Osteocyte (in vitro differentiated cells): ENCODE results near the gene MED13L. TPM values are rescaled to one million over a fixed set of nuclear protein-coding genes. Genes with fewer than 3 reads are reported as not detected.

Source experiments
- DNase-seq: peaks from one replicate; pipeline ENCODE4 v3.0.0; 2021; ENCODE audit warnings: mixed read lengths; ENCODE audit not compliant: unreplicated experiment; ENCODE audit errors: extremely low spot score
- H3K27ac Mint-ChIP-seq: one replicate; pipeline ENCODE4 v1.8.0; 2021; ENCODE audit warnings: mild to moderate bottlenecking, mixed read lengths; ENCODE audit not compliant: unreplicated experiment
- H3K27me3 Mint-ChIP-seq: one replicate; pipeline ENCODE4 v1.8.0; 2021; ENCODE audit warnings: mixed read lengths; ENCODE audit not compliant: unreplicated experiment
- H3K36me3 Mint-ChIP-seq: one replicate; pipeline ENCODE4 v1.8.0; 2021; ENCODE audit warnings: mixed read lengths; ENCODE audit not compliant: unreplicated experiment
- H3K4me1 Mint-ChIP-seq: one replicate; pipeline ENCODE4 v1.8.0; 2021; ENCODE audit warnings: mixed read lengths; ENCODE audit not compliant: unreplicated experiment
- H3K4me3 Mint-ChIP-seq: one replicate; pipeline ENCODE4 v1.8.0; 2021; ENCODE audit warnings: mild to moderate bottlenecking, moderate library complexity, mixed read lengths; ENCODE audit not compliant: unreplicated experiment
- H3K9me3 Mint-ChIP-seq: one replicate; pipeline ENCODE4 v1.8.0; 2021; ENCODE audit warnings: mixed read lengths; ENCODE audit not compliant: unreplicated experiment
- total RNA-seq: library from RNA; stranded (reverse); gene quantifications from 2 replicates; pipeline ENCODE4 v1.2.1, GENCODE V29; 2021
- TF ChIP-seq, protein P1 (sequence below): fragments of 200-600 bp; sonication (generic); IDR thresholded peaks from 2 replicates; pipeline ENCODE4 v1.5.0; 2021; ENCODE audit warnings: antibody characterized with exemption, mild to moderate bottlenecking, moderate library complexity

The MED13L gene
- total RNA-seq, 1 donor from 2014 or later, result 229 TPM

DNA sequence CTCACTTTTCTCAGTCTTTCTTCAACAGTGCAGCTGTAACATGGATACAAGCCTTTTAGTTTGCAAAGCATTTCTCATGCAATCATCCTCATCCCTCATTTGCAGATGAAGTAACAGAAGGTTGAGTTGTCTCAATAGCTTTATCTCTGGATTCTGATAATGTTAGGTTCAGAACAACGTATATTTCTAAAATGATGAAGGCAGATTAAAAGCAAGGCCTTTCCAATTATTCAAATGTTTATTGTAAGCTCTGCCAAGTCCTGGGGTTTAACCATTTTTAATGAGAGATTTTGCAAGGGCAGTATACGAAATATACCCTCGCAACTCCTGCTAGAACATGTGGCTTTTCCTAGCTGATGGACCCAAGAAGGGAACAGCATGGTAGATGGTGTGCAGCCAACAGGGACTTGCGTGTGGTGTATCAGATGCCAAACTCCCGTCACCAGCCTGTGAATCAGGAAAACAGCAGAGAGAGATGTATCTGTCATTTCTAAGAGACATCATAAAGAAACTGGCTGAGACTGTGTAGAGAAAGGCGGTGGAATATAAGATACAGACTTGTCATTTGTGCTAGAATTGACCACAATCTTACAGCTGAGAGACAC is 319.7 kb downstream of the MED13L start:
- no peaks in the 10 kb centered on the region for H3K27me3 Mint-ChIP-seq
- no peak overlapping the region for H3K27ac Mint-ChIP-seq
- TF ChIP-seq, protein P1, sequence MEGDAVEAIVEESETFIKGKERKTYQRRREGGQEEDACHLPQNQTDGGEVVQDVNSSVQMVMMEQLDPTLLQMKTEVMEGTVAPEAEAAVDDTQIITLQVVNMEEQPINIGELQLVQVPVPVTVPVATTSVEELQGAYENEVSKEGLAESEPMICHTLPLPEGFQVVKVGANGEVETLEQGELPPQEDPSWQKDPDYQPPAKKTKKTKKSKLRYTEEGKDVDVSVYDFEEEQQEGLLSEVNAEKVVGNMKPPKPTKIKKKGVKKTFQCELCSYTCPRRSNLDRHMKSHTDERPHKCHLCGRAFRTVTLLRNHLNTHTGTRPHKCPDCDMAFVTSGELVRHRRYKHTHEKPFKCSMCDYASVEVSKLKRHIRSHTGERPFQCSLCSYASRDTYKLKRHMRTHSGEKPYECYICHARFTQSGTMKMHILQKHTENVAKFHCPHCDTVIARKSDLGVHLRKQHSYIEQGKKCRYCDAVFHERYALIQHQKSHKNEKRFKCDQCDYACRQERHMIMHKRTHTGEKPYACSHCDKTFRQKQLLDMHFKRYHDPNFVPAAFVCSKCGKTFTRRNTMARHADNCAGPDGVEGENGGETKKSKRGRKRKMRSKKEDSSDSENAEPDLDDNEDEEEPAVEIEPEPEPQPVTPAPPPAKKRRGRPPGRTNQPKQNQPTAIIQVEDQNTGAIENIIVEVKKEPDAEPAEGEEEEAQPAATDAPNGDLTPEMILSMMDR, result no peak
- H3K4me1 Mint-ChIP-seq, result peaks cover 24% of the 10 kb centered on the region
- DNase-seq, result no peak
- no peak overlapping the region for H3K4me3 Mint-ChIP-seq
- no peaks in the 10 kb centered on the region for H3K9me3 Mint-ChIP-seq
- H3K36me3 Mint-ChIP-seq, result peaks cover 44% of the 10 kb centered on the region

DNA sequence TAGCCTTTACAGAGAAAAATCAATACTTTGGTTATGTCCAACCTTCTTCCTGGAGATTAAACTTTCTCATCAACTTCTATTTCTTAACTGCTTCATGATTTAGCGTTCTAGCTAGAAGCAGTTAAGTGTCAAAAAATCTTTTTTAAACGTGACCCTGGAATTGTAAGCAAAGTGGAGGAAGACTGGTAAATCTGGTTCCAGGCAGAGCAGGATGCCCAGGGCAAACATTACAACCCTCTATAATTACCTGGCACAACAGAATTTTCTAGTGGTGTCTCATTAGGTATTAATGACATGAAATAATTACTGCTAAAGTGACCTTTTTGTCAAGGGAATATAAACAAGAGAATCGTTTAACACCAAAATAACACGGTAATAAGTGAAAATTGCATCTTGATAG is 320.8 kb downstream of the MED13L start:
- Mint-ChIP-seq H3K4me1 (peaks cover 15% of the 10 kb centered on the region), H3K27ac (no peak overlapping the region)

DNA sequence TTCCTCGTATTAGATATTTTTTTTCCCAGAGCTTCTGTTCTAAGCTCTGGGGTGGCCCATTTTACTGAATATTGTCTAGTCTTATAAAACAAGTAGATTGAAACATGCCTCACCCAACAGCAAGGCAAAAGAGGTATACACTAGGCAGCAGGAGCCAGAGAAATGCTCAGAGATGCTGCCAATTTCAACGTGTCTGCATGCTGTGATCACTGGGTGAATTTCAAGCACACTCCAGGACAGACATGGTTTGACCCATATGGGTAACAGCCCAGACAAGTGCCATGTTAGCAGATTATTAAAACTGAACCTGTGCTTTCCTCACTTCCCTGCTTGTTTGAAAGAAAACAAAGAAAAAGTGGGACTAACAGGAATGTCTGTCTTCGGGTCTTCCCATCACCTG is 321.3 kb downstream of the MED13L start:
- H3K4me3 Mint-ChIP-seq, result no peak overlapping the region
- no peaks in the 10 kb centered on the region for H3K27me3 Mint-ChIP-seq
- peaks cover 40% of the 10 kb centered on the region for H3K36me3 Mint-ChIP-seq
- no peaks in the 10 kb centered on the region for H3K9me3 Mint-ChIP-seq
- TF ChIP-seq, protein P1, result no peak
- peaks cover 11% of the 10 kb centered on the region for H3K4me1 Mint-ChIP-seq
- no peak for DNase-seq
- no peak overlapping the region for H3K27ac Mint-ChIP-seq

More for the DNA sequence above, 320.8 kb downstream of the MED13L start:
- no peaks in the 10 kb centered on the region for H3K27me3 Mint-ChIP-seq
- no peaks in the 10 kb centered on the region for H3K9me3 Mint-ChIP-seq
- TF ChIP-seq, protein P1, result no peak
- no peak overlapping the region for H3K4me3 Mint-ChIP-seq
- H3K36me3 Mint-ChIP-seq, result peaks cover 44% of the 10 kb centered on the region
- DNase-seq, result no peak

DNA sequence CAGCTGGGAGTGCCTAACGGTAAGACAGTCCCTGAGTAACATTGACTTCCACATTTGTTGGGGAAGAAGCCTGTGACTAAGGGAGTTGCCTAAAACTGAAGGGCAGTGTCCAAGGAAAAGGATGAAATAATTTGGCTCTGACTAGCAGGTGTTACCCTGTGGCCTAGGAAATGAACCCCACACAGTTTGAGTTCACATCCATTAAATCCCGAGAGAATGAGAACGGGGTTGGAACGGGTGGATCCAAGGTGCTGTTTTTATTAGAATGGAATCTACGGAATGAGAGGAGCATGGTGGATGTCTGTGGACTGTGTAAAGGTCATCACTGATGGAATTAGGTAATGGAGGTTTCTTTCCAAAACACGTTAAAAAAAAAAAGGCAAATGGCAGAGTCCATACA is 324.0 kb downstream of the MED13L start:
- H3K27ac Mint-ChIP-seq, result no peak overlapping the region
- TF ChIP-seq, protein P1, result no peak

DNA sequence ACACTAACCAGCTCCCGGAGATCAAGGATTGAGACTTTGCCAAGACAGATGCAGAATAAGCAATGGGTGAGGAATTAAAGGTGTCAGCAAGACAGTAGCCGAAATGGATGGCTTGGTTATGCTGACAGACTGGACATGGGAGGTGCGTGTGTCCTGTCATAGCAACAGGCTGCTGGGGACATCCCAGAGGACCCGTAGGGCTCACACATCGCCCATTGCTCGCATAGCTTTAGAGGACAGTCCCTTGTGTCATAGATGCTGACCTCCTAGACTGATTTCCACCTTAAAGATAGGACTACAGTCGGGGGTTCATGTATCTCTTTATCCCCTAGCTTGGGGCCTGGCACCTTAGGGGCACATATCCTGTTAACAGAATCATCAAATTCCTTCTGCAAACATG is 324.5 kb downstream of the MED13L start:
- Mint-ChIP-seq H3K36me3 (peaks cover 25% of the 10 kb centered on the region), H3K4me1 (peaks cover 4% of the 10 kb centered on the region), H3K27me3 (no peaks in the 10 kb centered on the region), H3K27ac (no peak overlapping the region), H3K4me3 (no peak overlapping the region), H3K9me3 (no peaks in the 10 kb centered on the region)
- TF ChIP-seq, protein P1, result no peak
- no peak for DNase-seq

More for the DNA sequence above, 324.0 kb downstream of the MED13L start:
- Mint-ChIP-seq H3K9me3 (no peaks in the 10 kb centered on the region), H3K36me3 (peaks cover 29% of the 10 kb centered on the region), H3K27me3 (no peaks in the 10 kb centered on the region), H3K4me1 (peaks cover 4% of the 10 kb centered on the region), H3K4me3 (no peak overlapping the region)
- DNase-seq, result no peak
